Transverse colon (tissue), 3 donors: ENCODE data around the gene EME1.

Experiments
- POLR2A ChIP-seq: fragments of 450-650 bp; IDR thresholded peaks from one replicate; pipeline ENCODE4 v1.6.1; 2016; ENCODE audit warnings: antibody characterized with exemption, mild to moderate bottlenecking, moderate library complexity
- POLR2AphosphoS5 ChIP-seq, 3 donors: sonication (generic); formaldehyde crosslinking; IDR thresholded peaks; one replicate each; pipeline ENCODE4 v1.6.1; 2016; ENCODE audit warnings: antibody characterized with exemption in 3 of 3

DNA sequence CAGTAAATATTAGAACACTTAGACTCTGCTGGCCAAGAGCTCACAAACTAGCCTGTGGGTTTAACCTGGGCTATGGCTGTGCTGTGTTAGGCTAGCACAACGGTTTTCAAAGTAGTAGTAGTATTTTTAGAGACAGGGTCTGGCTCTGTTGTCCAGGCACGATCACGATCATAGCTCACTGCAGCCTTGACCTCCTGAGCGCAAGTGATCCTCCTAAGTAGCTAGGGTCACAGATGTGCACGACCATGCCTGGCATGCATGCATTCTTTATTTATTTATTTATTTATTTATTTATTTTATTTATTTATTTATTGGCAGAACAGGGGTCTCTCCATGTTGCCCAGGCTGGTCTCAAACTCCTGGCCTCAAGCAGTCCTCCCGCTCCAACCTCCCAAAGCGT is 10.4 kb upstream of the EME1 start:
- TF ChIP-seq POLR2A (no peak), POLR2AphosphoS5 (IDR thresholded peaks at IDR 0.05) (no peak)
